ENCODE results near the gene GAK.

The GAK gene

GRCh38 chr4:964346-965025, 32.4 kb upstream of the GAK start:
- DNase-seq (ENCODE audit: low read depth) = no peak

GRCh38 chr4:963276-964225, 31.4 kb upstream of the GAK start:
- no peak for DNase-seq (ENCODE audit: low read depth)

- no peak for DNase-seq (ENCODE audit: low read depth)
These were observed 30.4 kb upstream of the GAK start for GRCh38 chr4:962231-963208.

- no peak for DNase-seq (ENCODE audit: low read depth)
These were observed 29.5 kb upstream of the GAK start for GRCh38 chr4:961351-962230.

- DNase-seq (ENCODE audit: low read depth) = no peak
These were observed 28.7 kb upstream of the GAK start for GRCh38 chr4:960636-961350.

GRCh38 chr4:960140-960635, 28.1 kb upstream of the GAK start:
- DNase-seq (ENCODE audit: low read depth) = no peak

GRCh38 chr4:959338-960139, 27.4 kb upstream of the GAK start:
- no peak for DNase-seq (ENCODE audit: low read depth)

- no peak for DNase-seq (ENCODE audit: low read depth)
These were observed 26.7 kb upstream of the GAK start for GRCh38 chr4:958696-959337.

GRCh38 chr4:958314-958665, 26.2 kb upstream of the GAK start:
- no peak for DNase-seq (ENCODE audit: low read depth)

- no peak for DNase-seq (ENCODE audit: low read depth)
These were observed 25.6 kb upstream of the GAK start for GRCh38 chr4:957581-958313.

- DNase-seq (ENCODE audit: low read depth) = no peak
These were observed 25.1 kb upstream of the GAK start for GRCh38 chr4:957231-957580.

- DNase-seq (ENCODE audit: low read depth) = no peak
These were observed 24.6 kb upstream of the GAK start for GRCh38 chr4:956531-957230.

GRCh38 chr4:955931-956381, 23.8 kb upstream of the GAK start:
- DNase-seq (ENCODE audit: low read depth) = no peak

- DNase-seq (ENCODE audit: low read depth) = no peak
These were observed 23.2 kb upstream of the GAK start for GRCh38 chr4:955161-955921.

GRCh38 chr4:954211-955020, 22.3 kb upstream of the GAK start:
- no peak for DNase-seq (ENCODE audit: low read depth)

GRCh38 chr4:953574-953915, 21.4 kb upstream of the GAK start:
- DNase-seq (ENCODE audit: low read depth) = no peak
